Esophagus squamous epithelium (tissue), 4 donors: ENCODE data around the gene SPECC1L.

Experiments used
- POLR2A ChIP-seq, 4 donors: fragments of 450-650 bp; IDR thresholded peaks; one replicate each; pipeline ENCODE4 v1.6.1; 2017; ENCODE audit warnings: antibody characterized with exemption in 4 of 4, mild to moderate bottlenecking in 4 of 4, moderate library complexity in 3 of 4
- TF ChIP-seq, protein P1 (sequence below), 6 experiments: fragments of 450-650 bp in 4 of 6; fragments of 200-600 bp in 2 of 6; sonication (generic) in 2 of 6; IDR thresholded peaks; one replicate each; pipeline ENCODE4 v1.5.1; 2016 to 2019; ENCODE audit warnings: antibody characterized with exemption in 6 of 6, mild to moderate bottlenecking in 4 of 6, moderate library complexity in 4 of 6

DNA sequence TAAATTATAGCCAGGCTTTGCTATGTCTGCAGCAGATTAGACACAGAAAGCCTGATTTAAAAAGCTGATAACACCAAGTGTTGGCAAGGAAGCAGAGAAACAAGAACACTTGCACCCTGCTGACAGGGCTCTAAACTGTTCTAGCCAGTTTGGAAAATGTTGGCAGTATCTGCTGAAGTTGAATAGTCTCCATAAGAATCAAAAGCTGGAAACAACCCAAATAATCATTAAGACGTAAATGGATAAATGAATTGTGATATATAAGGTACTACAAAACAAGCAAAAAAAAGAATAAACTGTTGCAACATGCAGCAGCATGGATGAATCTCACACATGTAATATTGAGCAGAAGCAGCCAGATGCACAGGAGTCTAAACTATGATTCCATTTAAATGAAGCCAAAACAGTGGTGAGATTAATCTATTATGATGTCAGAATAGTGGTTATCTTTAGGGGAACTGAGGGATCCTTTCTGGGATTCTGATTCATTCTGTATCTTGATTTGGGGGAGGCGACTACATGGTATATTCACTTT, 116.4 kb downstream of the SPECC1L start:
- TF ChIP-seq, protein P1, sequence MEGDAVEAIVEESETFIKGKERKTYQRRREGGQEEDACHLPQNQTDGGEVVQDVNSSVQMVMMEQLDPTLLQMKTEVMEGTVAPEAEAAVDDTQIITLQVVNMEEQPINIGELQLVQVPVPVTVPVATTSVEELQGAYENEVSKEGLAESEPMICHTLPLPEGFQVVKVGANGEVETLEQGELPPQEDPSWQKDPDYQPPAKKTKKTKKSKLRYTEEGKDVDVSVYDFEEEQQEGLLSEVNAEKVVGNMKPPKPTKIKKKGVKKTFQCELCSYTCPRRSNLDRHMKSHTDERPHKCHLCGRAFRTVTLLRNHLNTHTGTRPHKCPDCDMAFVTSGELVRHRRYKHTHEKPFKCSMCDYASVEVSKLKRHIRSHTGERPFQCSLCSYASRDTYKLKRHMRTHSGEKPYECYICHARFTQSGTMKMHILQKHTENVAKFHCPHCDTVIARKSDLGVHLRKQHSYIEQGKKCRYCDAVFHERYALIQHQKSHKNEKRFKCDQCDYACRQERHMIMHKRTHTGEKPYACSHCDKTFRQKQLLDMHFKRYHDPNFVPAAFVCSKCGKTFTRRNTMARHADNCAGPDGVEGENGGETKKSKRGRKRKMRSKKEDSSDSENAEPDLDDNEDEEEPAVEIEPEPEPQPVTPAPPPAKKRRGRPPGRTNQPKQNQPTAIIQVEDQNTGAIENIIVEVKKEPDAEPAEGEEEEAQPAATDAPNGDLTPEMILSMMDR (IDR thresholded peaks at IDR 0.05): no peak
- TF ChIP-seq POLR2A (IDR thresholded peaks at IDR 0.05): no peak
